Measurements from ENCODE around the gene KRT71. TPM values are rescaled to one million over a fixed set of nuclear protein-coding genes. Genes with fewer than 3 reads are reported as not detected.

Gene KRT71
- total RNA-seq, 1 donor from 2014 or later = not detected

DNA sequence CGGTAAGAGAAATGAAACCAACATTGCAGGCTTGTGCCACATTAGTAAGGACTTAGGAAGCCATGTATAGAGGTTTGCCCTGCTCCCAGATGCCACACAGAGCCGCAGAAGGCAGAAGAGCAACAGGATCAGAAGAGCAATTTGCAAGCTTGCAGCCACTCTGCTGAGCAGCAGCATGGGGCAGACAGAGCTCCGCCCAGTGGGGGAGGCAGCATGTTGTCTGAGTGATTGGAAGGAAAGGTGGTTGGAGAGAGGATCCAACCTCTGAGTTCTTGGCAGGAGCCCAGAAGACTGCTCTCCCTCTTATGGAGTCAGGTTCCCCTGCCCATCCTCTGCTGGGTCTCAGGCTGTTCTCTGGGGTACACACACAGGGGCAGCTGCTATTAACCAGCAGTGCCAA lies 57.6 kb downstream of the KRT71 start:
- TF ChIP-seq CTCF (IDR thresholded peaks at IDR 0.05) = no peak
- no peak overlapping the region for H3K4me3 Mint-ChIP-seq (ENCODE audit: unreplicated experiment)

DNA sequence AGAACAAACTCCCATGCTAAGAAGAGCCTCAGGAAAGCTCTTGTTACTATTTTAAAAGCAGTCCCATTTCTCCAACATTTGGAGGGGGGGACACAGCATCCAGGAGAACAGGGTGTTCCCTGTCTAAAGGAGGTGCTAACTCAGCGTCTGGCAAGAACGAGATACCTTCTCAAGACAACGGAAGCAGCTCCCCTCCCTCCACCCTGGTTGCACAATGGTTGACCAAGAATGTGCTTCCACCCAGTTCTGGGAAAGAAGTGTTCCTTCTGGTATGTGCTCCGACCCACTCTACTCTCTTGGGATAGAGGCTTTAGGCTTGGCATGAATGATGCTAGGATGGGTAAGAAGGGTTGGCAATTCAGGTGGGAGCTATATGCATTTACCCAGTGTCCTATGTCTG lies 58.4 kb downstream of the KRT71 start:
- no peak for TF ChIP-seq CTCF (IDR thresholded peaks at IDR 0.05)
- H3K36me3 Mint-ChIP-seq (ENCODE audit: unreplicated experiment) = no peaks in the 10 kb centered on the region
- H3K4me3 Mint-ChIP-seq (ENCODE audit: unreplicated experiment) = no peak overlapping the region
- H3K4me1 Mint-ChIP-seq (ENCODE audit: unreplicated experiment) = peaks cover 5% of the 10 kb centered on the region
- no peaks in the 10 kb centered on the region for H3K9me3 Mint-ChIP-seq (ENCODE audit: unreplicated experiment)
- peaks cover 70% of the 10 kb centered on the region for H3K27me3 Mint-ChIP-seq (ENCODE audit: unreplicated experiment)
- no peak overlapping the region for H3K27ac Mint-ChIP-seq (ENCODE audit: unreplicated experiment)
- no peak for DNase-seq (ENCODE audit: extremely low spot score, unreplicated experiment)

More for the DNA sequence above, 57.6 kb downstream of the KRT71 start:
- H3K9me3 Mint-ChIP-seq (ENCODE audit: unreplicated experiment) = no peaks in the 10 kb centered on the region
- peaks cover 5% of the 10 kb centered on the region for H3K4me1 Mint-ChIP-seq (ENCODE audit: unreplicated experiment)
- no peaks in the 10 kb centered on the region for H3K36me3 Mint-ChIP-seq (ENCODE audit: unreplicated experiment)
- peaks cover 62% of the 10 kb centered on the region for H3K27me3 Mint-ChIP-seq (ENCODE audit: unreplicated experiment)
- no peak overlapping the region for H3K27ac Mint-ChIP-seq (ENCODE audit: unreplicated experiment)
- no peak for DNase-seq (ENCODE audit: extremely low spot score, unreplicated experiment)

- DNase-seq (ENCODE audit: extremely low spot score, unreplicated experiment) = no peak
- Mint-ChIP-seq H3K9me3 (ENCODE audit: unreplicated experiment) (no peaks in the 10 kb centered on the region), H3K36me3 (ENCODE audit: unreplicated experiment) (no peaks in the 10 kb centered on the region), H3K27ac (ENCODE audit: unreplicated experiment) (no peak overlapping the region), H3K4me1 (ENCODE audit: unreplicated experiment) (peaks cover 5% of the 10 kb centered on the region), H3K27me3 (ENCODE audit: unreplicated experiment) (peaks cover 74% of the 10 kb centered on the region), H3K4me3 (ENCODE audit: unreplicated experiment) (no peak overlapping the region)
- no peak for TF ChIP-seq CTCF (IDR thresholded peaks at IDR 0.05)
These were observed 58.8 kb downstream of the KRT71 start for GRCh38 chr12:52494100-52494499.

Other genes with a start within 250 kb of the KRT71 start
- gene KRT83, start 231.7 kb downstream of the KRT71 start, total RNA-seq = not detected in 2 replicates
- gene KRT85, start 185.7 kb downstream of the KRT71 start, total RNA-seq = not detected in 2 replicates
- gene KRT84, start 167.5 kb downstream of the KRT71 start, total RNA-seq = not detected in 2 replicates
- gene KRT82, start 146.8 kb downstream of the KRT71 start, total RNA-seq = not detected in 2 replicates
- gene KRT75, start 118.8 kb downstream of the KRT71 start, total RNA-seq = not detected in 2 replicates
- not detected in 2 replicates for gene KRT6B, start 101.0 kb downstream of the KRT71 start, total RNA-seq
- gene KRT6C, start 79.3 kb downstream of the KRT71 start, total RNA-seq = not detected in 2 replicates
- not detected in 2 replicates for gene KRT6A, start 59.9 kb downstream of the KRT71 start, total RNA-seq
- gene KRT5, start 32.8 kb downstream of the KRT71 start, total RNA-seq = not detected in 2 replicates
- not detected in 2 replicates for gene KRT74, start 20.7 kb upstream of the KRT71 start, total RNA-seq
- not detected in 2 replicates for gene KRT72, start 48.3 kb upstream of the KRT71 start, total RNA-seq
- gene KRT73, start 65.4 kb upstream of the KRT71 start, total RNA-seq = not detected in 2 replicates
- not detected in 2 replicates for gene KRT2, start 99.1 kb upstream of the KRT71 start, total RNA-seq
- gene KRT1, start 127.3 kb upstream of the KRT71 start, total RNA-seq = not detected in 2 replicates
- not detected in 2 replicates for gene KRT77, start 150.4 kb upstream of the KRT71 start, total RNA-seq
- not detected in 2 replicates for gene KRT76, start 224.2 kb upstream of the KRT71 start, total RNA-seq
- not detected in 2 replicates for gene KRT3, start 243.0 kb upstream of the KRT71 start, total RNA-seq